ENCODE data around the gene GRIK2.

GRCh38 chr6:101992286-101992685 lies 598.8 kb downstream of the GRIK2 start:
- TF ChIP-seq POLR2A (IDR thresholded peaks at IDR 0.05) (no peak), CTCF (IDR thresholded peaks at IDR 0.05) (no peak), POLR2AphosphoS5 (IDR thresholded peaks at IDR 0.05) (no peak)
